ENCODE data around the gene ARFIP1.
"Not testable (repeated sequence)": the region's sequence is repeated elsewhere in the genome, so short reads cannot be mapped to it uniquely, and the experiment has no call there.

The ARFIP1 gene, protein sequence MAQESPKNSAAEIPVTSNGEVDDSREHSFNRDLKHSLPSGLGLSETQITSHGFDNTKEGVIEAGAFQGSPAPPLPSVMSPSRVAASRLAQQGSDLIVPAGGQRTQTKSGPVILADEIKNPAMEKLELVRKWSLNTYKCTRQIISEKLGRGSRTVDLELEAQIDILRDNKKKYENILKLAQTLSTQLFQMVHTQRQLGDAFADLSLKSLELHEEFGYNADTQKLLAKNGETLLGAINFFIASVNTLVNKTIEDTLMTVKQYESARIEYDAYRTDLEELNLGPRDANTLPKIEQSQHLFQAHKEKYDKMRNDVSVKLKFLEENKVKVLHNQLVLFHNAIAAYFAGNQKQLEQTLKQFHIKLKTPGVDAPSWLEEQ

DNA sequence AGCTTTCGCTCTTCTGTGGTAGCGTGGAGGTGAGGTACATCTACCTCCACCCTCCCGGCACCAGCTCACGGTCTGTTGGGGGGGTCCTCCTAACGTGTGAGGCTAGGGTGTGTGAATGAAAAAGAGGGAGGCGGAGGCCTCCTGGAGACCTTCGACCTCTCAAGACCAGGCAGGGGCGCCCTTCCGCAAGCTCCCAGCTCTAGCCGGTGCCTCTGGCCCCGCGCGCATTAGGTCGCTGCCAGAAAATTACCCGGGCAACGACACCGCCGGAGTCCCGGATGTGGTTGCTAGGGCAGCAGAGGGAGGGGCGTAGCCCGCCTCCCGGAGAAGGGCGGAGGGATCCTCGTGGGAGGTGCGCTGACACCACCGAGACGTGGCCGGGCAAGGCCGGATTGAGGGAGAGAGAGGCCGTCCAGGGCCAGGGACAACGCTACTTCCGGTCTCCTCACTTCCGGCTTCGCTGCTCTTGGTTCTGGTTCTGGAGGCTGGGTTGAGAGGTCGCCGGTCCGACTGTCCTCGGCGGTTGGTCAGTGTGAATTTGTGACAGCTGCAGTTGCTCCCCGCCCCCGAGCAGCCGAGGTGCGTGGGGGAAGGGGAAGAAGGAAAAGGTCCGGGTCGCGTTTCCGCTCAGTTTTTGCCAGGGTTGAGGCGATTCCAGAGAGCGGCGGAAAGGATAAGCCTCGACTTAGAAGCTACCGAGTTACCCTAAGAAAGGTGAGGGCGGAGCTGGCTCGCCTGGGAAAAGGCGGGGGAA lies at the start of gene ARFIP1, which contains the start of gene TIGD4:
Gene ARFIP1, plus strand, starts transcription at position 442 of the 754 bp plus-strand sequence. CDS start 49,680 bp downstream, outside the sequence.
Gene TIGD4, minus strand, starts transcription at position 218 of the 754 bp plus-strand sequence. CDS start 8,726 bp downstream, outside the sequence.
- peak; percentile 92 for DNase-seq

DNA sequence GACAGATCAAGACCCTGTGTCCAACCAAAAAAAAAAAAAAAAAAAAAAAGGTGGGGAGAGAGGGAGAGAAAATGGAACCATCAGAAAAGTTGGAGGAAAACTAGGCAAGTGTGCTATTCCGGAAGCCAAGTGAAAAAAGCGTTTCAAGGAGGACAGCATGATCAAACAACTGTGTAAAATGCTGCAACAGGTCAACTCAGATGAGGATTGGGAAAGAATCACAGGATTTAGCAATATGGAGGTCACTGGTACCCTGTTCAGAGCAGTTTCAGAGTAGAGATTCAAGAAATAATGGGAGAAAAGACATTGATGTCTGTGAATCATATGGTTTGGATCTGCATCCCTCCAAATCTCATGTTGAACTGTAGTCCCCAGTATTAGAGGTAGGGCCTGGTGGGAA lies 47.8 kb upstream of the ARFIP1 start:
- no peak for DNase-seq

DNA sequence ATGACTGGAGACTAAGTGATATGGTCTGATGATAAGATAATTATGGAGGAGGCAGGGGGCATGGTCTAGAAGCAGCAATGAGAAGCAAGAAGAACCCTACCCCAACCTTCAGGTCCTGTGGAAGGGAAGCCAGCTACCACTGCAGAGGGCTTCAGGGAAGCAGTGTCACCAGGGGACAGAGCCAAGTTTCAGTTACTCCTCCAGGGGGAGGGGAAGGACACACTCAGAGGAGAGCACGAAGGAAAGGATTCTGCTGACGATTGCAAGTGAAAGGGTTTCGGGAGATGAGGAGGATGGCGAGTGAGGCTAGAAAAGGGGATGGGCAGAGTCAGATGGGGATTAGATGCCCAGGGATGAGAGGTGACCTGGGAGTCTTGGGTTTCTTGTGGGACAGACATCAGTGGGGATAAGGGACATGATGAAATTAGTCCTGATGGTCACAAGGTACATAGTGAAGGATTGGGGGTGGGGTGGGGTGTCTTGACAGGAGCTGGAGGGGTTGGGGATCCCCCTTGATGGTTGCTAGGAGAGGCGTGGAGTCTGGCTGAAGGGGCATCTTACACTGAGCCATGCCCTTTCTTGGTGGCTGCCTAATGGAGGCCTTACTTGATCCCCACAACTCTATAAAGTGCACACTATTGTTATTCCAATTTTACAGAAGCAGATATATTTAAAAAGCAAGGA lies 45.6 kb upstream of the ARFIP1 start:
- no peak for DNase-seq

DNA sequence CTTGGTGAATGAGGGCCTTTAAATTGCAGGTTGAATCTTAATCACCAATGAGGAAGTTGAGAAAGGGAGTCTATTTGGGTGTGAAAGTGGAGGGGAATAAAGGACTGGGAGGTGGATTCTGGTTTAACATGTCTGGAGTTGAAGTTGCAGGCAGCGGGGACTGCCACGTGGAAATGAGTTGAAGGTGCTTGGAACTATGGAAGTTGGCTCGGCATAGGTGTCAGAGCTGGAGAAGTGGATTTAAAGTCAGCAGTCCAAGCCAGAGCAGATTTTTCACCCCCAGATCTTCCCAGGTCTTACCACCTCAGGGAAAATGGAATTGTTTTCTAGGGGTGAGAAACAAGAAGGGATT lies 45.1 kb upstream of the ARFIP1 start:
- DNase-seq, result no peak

DNA sequence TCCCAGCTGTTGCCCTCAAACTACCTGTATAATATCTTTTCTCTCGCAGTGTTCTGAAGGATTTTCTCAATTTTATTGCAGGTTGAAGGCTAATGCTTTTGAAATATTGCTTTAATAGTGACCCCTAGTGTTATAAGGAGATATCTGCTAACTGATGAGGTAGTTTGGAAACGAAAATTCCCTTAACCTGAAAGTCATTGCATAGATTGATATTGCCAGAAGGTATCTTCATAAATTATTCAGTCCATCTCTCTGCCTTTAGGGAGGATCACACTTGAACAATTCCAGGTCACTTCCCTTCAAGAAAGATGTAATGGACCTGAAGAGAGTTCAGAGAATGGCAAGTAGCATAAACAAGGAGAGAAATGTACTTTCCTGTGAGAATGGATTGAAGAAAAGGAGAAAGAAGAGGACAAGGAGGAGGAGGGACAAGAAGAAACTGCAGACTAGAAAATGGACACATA lies 44.3 kb upstream of the ARFIP1 start:
- DNase-seq, result peak; percentile 32

DNA sequence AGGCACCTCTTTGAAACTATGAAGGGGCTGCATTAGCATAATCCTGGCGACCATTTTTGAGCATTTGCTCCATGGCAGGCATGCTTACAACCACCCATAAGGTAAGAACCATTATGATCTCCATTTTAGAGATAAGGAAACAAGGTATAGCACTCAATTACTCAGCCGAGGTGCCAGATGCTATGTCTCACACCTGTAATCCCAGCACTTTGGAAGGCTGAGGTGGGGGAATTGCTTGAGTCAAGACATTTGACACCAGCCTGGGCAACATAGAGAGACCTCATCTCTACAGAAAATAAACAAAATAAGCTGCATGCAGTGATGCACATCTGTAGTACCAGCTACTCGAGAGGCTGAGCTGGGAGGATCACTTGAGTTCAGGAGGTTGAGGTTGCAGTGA lies 43.8 kb upstream of the ARFIP1 start:
- DNase-seq, result no peak

DNA sequence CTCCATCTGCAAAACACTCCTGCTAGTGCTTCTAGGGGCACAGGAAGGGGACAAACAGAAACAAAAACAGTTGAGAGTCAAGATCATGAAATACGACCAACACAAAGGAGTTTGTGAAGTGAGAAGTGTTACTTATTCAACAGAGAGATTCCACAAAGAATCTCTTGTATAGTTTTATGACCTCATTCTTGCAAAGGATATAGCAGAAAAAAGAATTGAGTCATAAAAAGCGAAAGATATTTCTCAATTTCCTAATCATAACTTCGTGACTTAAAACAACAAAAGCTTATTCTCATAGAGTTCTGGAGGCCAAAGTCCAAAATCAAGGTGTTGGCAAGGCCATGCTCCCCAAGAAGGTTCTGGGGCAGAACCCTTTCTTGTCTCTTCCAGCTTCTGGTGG lies 40.9 kb upstream of the ARFIP1 start:
- DNase-seq, result no peak

DNA sequence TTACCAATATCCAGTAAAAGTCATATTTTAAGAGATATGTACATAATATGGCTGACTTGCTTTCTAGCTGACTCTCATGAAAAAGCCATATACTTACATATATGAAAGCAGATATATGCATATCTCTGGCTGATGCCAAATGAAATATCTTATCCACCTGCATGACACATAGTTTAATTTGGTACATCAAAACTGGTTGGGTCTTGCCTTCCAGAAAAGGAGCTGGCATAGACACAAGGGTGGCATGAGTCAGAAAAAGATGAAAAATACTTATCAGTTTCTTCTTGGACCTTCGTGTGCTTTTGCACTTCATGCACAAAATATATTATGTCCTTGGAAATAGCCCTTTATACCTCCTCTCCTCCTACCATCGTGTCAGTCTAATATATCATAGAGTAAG lies 32.3 kb upstream of the ARFIP1 start:
- DNase-seq, result no peak

DNA sequence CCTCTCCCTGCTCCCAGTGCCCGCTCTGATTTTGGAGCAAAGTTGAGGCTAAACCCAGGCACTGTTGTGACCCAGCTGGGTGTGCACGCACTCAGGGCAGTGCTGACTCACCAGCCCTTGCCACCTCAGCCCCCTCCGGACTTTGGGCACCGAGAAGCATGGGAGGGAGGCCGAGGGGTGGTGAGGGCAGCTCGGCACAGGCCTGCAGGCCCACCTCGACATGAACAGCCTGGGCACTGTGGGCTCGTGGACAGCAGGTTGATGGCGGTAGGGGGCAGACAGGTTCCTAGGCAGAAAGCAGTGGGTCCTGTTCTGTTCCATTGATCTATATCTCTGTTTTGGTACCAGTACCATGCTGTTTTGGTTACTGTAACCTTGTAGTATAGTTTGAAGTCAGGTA lies 31.1 kb upstream of the ARFIP1 start:
- DNase-seq, result no peak

DNA sequence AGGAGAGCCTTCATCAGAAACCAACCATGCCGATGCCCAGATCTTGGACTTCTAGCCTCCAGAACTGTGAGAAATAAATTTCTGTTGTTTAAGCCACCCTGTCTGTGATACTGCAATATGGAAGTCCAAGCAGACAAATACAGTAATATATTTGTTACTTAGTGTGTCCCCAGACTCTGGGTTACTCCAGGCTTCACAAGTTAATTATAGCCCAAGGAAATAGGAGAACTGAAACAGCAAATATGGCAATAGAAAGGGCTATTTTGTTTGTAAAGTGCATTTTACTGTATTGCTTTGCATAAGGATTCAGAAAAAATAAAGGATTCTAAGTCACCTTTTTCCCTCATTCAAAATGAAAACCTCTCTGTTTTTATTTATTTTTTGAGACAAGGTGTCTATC lies 16.0 kb upstream of the ARFIP1 start:
- DNase-seq, result no peak

DNA sequence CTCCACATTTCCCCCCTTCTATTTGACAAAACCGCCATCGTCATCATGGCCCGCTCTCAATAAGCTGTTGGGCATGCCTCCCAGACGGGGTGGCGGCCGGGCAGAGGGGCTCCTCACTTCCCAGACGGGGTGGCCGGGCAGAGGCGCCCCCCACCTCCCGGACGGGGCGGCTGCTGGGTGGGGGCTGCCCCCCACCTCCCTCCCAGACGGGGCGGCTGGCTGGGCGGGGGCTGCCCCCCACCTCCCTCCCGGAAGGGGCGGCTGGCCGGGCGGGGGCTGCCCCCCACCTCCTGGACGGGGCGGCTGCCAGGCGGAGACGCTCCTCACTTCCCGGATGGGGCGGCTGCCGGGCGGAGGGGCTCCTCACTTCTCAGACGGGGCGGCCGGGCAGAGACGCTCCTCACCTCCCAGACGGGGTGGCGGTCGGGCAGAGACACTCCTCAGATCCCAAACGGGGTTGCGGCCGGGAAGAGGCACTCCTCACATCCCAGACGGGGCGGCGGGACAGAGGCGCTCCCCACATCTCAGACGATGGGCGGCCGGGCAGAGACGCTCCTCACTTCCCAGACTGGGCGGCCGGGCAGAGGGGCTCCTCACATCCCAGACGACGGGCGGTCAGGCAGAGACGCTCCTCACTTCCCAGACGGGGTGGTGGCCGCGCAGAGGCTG lies 14.6 kb upstream of the ARFIP1 start:
- DNase-seq, result not testable (repeated sequence)

DNA sequence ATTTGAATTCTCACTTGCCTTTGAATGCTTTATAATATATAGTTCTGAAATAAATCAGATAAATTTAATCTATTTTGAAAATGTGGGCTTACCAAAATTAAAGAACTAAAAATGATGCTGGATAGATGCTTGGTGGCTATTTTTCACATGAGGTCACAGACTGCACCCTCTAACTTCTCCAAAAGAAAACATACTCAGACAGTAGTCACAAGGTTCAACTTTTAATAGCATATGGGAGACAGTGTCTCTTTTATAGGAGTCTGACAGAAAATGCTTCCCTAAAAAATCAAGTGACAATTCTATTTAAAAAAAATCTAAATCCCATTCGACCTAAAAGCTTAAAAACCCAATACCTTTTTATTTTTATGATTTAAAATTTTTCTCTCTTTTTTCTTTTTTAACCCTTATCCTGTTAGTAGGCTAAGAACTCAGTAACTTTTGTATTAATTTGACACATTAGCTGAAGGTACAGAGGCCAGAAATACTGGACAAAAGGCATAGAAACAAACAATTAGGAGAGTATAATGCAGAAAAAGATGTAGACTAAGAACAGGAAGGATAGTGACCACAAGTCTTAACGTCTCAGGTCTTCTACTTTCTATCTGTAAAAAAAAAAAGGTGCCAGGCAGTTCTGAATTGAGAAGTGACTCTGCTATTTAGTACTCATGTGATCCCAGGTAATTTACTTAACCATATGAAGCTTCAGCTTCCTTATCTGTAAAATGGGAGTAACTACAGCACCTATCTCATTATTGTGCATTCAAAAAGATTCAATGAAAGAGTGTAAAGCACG lies 7.8 kb upstream of the ARFIP1 start:
- no peak for DNase-seq

DNA sequence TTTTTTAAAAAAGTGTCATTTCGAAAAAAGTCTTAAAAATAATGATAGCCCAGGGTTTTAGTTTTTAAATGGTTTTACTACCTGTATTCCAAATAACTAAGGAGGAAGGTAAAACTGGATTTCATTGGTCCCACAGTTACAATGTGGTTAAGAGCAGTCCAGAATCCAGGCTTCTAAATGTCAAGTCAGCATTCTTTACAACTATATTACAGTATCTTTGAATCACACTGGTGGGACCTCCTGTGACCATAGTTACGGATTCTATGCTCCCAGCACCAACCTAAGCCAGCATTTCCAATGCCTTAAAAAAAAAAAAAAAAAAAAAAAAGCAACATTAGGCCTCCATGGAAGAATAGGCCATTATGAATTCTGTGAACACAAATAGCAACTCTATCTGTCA lies 6.4 kb upstream of the ARFIP1 start:
- no peak for DNase-seq

DNA sequence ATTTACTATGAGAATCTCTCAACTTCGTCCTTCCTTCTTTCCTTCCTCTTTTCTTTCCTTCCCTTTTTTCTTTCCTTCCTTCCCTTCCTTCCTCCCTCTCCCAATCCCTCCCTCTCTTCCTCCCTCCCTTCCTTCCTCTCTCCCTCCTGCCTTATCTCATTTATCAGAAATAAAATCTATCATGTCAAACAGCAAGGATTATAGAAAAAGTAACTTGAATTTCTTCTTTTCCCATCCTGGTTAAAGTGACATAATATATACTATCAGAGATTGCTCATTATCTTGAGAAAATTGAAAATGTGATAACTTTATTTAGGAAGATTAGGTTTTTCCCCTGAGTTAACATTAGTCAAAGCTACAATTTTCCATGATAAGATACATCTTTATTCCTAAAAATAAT lies 5.8 kb upstream of the ARFIP1 start:
- DNase-seq, result no peak

DNA sequence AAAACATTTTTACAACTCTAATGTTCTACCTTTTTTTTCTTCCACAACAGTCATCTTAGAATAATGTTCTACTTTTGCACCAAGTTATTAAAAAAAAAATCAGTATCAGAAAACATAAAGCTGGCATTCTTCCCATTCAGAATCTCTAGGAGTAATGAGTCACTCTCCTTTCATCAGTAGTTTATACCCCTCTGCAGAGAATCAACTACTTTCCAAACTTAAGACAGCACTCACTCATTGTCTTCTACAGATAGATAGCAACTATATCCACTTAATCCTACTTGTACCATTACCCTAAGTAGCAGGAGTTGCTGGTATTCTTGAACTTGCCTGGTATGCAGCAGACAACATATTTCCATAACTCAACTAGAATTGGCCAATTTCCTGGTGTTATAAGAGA lies 3.4 kb upstream of the ARFIP1 start:
- no peak for DNase-seq

DNA sequence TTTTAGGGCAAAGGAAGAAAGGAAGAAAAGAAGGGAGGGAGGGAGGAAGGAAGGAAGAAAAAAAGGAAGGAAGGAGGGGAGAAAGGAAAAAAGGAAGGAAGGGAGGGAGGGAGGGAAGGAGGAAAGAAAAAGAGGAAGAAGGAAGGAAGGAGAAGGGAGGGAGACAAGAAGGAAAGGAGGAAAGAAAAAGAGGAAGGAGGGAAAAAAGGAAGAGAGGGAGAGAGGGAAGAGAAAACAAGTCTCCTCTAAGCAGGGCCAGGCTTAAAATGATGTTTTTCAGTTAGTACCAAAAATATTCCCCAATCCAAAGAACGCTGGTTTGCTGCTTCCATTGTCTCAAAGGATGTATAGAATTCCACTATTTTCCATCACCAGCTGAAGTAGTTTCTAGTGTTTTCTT lies 2.3 kb upstream of the ARFIP1 start:
- no peak for DNase-seq

DNA sequence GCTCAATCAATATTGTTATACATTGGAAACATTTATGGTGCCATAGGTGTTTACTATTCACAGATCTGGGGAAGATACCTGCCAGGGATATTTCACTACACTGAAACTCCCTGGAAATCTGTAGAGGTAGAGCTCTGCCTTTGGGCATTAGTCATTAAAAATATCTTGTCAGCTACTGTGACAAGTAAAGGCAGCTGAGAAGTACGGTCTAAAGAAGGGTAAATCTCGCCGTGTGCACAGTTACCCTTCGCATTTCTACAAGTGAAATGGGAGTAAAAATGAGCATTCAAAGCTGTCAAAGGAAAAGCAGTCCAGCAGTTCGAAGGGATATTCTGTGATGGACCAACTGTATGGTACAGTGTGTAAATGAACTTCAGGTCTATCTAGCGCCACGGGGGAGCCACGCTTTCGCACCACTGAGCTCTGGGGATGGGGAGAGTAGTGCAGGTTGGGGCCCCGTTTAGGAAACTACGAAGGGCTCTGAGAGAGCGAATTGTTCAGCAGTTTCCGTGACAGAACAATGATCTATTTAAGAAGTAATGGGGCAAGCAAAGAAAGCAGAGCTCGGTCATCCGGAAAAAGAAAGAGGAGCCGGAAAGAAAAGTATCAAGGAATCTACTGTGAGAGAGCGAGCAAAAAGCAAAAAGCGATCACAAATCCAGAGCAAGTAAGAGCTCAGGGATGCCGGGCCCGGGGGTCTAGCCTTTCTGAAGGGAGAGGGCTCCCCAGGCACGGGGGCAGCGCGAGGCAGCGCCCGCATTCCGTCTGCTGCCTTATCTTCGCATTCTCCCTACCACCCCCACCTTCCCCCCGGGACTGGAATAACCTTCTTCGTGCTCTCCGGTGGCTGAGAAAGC lies 870 bp upstream of the ARFIP1 start:
- DNase-seq, result peak; percentile 47

DNA sequence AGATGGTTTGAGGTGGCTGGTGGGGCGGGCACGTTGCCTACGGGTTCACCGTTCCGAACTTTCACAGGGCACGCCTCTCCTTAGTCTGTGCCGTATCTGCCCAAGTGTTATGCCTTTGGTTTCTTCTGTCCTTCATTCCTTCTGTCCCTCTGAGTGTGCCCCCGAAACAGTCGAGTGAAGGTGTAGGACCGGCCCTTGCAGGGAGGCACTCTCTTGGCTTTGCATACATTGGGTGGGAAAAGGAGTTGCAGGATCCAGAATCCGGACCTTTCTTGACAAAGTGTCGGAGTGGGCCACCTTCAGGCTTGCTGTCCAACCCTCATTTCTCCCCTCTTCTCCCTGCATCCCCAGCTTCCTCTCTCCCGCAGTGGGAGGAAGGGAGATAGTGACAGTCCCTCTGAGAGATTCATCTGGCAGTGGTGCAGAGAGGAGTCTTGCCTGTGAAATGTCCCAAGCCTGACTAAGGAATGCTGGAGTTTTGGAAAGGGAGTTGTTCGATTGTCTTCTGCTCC lies 569 bp downstream of the ARFIP1 start:
- no peak for DNase-seq

DNA sequence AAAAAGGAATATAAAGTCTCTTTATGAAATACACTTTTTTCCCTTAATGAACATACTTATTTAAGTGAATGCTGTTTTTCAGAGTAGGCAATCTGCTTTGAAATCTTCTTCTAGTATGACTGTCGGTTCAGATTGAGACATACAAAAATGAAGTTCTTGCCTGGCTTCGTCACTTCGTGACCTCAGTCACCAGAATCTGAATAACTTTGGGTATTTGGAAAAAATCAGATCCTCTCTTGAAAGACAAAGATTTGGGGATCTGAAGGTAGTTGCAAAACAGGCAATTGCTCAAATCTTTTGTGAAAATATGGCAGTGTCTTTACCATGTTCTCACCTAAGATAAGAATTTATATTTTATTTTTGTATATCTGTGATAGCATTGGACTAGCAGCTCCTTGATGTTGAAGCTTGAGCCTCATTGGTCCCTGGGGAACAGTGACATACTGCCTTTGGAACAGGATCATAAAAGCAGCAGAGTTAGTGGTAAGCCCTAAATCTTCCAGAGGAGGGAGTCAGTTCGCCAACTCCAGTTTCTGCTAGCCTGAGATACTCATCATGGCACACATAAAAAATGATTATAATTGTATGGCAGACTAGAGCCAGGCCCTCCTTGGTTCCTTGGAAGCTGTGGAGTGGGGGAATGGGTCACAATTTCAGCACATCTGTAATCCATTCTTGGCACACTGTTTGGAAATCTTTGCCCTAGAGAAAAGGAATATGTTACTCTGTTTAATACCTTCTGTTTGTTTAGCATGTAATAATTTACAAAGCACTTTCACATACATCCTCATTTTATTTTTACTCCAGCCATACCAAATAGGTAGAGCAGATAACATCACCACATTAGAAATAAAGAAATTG lies 5.0 kb downstream of the ARFIP1 start:
- DNase-seq, result peak; percentile 26

Data from NCI-H526 treated with DMSO at 0.1 percent for 48 hours (cell line).